Activated CD4-positive, alpha-beta T cell treated with anti-CD3 and anti-CD28 coated beads, Interleukin-2, Interleukin-6, amounts not matched to agents 100 ng/mL and 50 ng/mL, durations not matched to agents 16 hours and 8 hours (primary cell): ENCODE measurements around the gene FXR1.

Source experiments
- DNase-seq: peaks from one replicate; pipeline ENCODE4 v3.0.0-alpha.2; 2020

Gene FXR1

GRCh38 chr3:181009225-181009624, 96.8 kb downstream of the FXR1 start:
- peak; percentile 31 for DNase-seq

GRCh38 chr3:181017690-181018089, 105.2 kb downstream of the FXR1 start:
- no peak for DNase-seq

- DNase-seq = no peak
These were observed 112.7 kb downstream of the FXR1 start for GRCh38 chr3:181025204-181025603.

GRCh38 chr3:181030948-181031347, 118.5 kb downstream of the FXR1 start:
- DNase-seq = no peak
